WTC11 (cell line): ENCODE results near the gene DLGAP5.

ENCODE experiments used
- NFYB ChIP-seq: sonication (generic); formaldehyde crosslinking; conservative IDR thresholded peaks from 2 replicates; pipeline ENCODE4 v1.8.0; 2022; ENCODE audit warnings: low read depth, missing genetic modification reagents
- TF ChIP-seq, protein P1 (sequence below): fragments of 250-450 bp; sonication (Bioruptor Pico); IDR thresholded peaks from 2 replicates; pipeline ENCODE4 v1.8.0; 2021; ENCODE audit warnings: mild to moderate bottlenecking
- TF ChIP-seq, protein P2 (sequence below): fragments of 200-600 bp; IDR thresholded peaks from 2 replicates; pipeline ENCODE4 v1.8.0; 2022; ENCODE audit warnings: antibody characterized with exemption
- TF ChIP-seq, protein P3 (sequence below): fragments of 250-450 bp; sonication (Bioruptor Pico); IDR thresholded peaks from 2 replicates; pipeline ENCODE4 v2.1.2; 2022; ENCODE audit warnings: mild to moderate bottlenecking, moderate library complexity
- TF ChIP-seq, protein P4 (sequence below): sonication (generic); formaldehyde crosslinking; IDR thresholded peaks from 2 replicates; pipeline ENCODE4 v1.8.0; 2023; ENCODE audit warnings: missing genetic modification reagents, mild to moderate bottlenecking, borderline replicate concordance
- TF ChIP-seq, protein P5 (sequence below): sonication (generic); formaldehyde crosslinking; IDR thresholded peaks from 2 replicates; pipeline ENCODE4 v1.8.0; 2022; ENCODE audit warnings: mild to moderate bottlenecking, missing genetic modification reagents

DNA sequence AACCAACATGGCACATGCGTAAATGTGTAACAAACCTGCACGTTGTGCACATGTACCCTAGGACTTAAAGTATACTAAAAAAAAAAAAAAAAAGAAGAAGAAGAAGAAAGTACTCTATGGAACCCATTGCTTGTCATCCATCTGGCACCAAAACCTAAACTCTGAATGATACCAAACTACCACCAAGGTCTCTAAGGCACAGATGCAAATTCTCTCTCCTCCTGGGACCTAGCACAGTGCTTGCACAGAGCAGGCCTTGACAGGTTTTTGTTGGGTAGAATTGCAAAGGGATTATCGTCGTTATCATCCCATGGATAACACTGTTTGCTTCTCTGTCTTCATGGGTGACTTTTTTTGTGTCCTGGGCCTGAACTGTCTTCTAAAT lies 75.5 kb downstream of the DLGAP5 start:
- TF ChIP-seq, protein P1, sequence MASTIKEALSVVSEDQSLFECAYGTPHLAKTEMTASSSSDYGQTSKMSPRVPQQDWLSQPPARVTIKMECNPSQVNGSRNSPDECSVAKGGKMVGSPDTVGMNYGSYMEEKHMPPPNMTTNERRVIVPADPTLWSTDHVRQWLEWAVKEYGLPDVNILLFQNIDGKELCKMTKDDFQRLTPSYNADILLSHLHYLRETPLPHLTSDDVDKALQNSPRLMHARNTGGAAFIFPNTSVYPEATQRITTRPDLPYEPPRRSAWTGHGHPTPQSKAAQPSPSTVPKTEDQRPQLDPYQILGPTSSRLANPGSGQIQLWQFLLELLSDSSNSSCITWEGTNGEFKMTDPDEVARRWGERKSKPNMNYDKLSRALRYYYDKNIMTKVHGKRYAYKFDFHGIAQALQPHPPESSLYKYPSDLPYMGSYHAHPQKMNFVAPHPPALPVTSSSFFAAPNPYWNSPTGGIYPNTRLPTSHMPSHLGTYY (CRISPR knock-in tag), result no peak
- TF ChIP-seq NFYB (CRISPR knock-in tag), result no peak
- TF ChIP-seq, protein P2, sequence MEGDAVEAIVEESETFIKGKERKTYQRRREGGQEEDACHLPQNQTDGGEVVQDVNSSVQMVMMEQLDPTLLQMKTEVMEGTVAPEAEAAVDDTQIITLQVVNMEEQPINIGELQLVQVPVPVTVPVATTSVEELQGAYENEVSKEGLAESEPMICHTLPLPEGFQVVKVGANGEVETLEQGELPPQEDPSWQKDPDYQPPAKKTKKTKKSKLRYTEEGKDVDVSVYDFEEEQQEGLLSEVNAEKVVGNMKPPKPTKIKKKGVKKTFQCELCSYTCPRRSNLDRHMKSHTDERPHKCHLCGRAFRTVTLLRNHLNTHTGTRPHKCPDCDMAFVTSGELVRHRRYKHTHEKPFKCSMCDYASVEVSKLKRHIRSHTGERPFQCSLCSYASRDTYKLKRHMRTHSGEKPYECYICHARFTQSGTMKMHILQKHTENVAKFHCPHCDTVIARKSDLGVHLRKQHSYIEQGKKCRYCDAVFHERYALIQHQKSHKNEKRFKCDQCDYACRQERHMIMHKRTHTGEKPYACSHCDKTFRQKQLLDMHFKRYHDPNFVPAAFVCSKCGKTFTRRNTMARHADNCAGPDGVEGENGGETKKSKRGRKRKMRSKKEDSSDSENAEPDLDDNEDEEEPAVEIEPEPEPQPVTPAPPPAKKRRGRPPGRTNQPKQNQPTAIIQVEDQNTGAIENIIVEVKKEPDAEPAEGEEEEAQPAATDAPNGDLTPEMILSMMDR, result no peak
- TF ChIP-seq, protein P3, sequence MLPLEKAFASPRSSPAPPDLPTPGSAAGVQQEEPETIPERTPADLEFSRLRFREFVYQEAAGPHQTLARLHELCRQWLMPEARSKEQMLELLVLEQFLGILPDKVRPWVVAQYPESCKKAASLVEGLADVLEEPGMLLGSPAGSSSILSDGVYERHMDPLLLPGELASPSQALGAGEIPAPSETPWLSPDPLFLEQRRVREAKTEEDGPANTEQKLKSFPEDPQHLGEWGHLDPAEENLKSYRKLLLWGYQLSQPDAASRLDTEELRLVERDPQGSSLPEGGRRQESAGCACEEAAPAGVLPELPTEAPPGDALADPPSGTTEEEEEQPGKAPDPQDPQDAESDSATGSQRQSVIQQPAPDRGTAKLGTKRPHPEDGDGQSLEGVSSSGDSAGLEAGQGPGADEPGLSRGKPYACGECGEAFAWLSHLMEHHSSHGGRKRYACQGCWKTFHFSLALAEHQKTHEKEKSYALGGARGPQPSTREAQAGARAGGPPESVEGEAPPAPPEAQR (CRISPR knock-in tag), result no peak
- TF ChIP-seq, protein P4, sequence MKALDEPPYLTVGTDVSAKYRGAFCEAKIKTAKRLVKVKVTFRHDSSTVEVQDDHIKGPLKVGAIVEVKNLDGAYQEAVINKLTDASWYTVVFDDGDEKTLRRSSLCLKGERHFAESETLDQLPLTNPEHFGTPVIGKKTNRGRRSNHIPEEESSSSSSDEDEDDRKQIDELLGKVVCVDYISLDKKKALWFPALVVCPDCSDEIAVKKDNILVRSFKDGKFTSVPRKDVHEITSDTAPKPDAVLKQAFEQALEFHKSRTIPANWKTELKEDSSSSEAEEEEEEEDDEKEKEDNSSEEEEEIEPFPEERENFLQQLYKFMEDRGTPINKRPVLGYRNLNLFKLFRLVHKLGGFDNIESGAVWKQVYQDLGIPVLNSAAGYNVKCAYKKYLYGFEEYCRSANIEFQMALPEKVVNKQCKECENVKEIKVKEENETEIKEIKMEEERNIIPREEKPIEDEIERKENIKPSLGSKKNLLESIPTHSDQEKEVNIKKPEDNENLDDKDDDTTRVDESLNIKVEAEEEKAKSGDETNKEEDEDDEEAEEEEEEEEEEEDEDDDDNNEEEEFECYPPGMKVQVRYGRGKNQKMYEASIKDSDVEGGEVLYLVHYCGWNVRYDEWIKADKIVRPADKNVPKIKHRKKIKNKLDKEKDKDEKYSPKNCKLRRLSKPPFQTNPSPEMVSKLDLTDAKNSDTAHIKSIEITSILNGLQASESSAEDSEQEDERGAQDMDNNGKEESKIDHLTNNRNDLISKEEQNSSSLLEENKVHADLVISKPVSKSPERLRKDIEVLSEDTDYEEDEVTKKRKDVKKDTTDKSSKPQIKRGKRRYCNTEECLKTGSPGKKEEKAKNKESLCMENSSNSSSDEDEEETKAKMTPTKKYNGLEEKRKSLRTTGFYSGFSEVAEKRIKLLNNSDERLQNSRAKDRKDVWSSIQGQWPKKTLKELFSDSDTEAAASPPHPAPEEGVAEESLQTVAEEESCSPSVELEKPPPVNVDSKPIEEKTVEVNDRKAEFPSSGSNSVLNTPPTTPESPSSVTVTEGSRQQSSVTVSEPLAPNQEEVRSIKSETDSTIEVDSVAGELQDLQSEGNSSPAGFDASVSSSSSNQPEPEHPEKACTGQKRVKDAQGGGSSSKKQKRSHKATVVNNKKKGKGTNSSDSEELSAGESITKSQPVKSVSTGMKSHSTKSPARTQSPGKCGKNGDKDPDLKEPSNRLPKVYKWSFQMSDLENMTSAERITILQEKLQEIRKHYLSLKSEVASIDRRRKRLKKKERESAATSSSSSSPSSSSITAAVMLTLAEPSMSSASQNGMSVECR (CRISPR knock-in tag), result no peak
- TF ChIP-seq, protein P5, sequence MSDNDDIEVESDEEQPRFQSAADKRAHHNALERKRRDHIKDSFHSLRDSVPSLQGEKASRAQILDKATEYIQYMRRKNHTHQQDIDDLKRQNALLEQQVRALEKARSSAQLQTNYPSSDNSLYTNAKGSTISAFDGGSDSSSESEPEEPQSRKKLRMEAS (CRISPR knock-in tag), result no peak
